Epidermal melanocyte (primary cell): ENCODE data around the gene RAB40C.
A peak's percentile ranks its signal among the peaks of the same experiment; 100 is the strongest.

Experiments used
- DNase-seq: peaks from one replicate; pipeline ENCODE4 v3.0.0; 2011; ENCODE audit warnings: low spot score; ENCODE audit not compliant: insufficient read length

RAB40C gene

DNA sequence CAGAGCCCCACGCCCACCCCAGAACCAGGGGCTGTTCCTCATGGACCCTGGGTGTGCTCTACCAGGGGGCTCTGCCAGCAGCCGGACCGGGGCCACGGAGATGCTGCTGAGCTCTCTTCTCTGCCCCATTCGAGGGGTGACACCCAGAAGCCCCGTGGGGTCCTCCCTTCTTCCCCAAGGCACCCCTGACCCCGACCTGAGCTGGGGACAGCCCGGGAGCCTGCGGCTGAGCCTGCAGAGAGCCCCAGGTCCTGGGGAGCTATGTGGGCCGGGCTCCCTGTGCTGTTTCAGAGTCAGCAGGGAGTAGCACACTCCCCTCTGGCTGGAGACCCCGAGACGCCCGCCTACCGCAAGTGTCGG is 30.9 kb upstream of the RAB40C start:
- no peak for DNase-seq

GRCh38 chr16:559411-560203 is 30.3 kb upstream of the RAB40C start:
- DNase-seq, result no peak

DNA sequence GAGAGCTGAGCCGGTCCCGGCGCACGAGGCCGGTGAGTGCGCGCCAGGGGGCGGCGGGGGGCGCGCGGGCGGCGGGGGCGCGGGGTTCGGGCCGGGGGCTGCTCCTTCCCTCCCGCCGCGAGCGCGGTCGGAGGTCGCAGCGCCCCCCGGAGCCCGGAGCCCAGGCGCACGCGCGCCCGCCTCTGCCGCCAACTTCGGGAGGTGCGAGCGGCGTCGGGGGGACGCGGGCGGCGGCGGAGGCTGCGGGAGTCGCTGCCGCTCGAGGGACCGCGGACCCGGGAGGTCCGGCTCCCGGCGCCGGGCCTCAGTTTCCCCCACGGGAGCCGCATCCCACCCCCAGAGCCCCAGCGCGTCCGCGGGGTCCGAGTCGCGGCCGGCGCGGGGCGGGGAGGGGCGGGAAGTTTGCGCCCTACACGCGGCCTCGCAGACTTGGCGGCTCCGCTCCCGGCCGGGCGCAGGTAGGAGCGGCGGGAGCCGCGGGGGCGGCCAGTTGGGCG is 29.6 kb upstream of the RAB40C start, which contains the start of gene PRR35:
TSS of gene PRR35 (plus strand) at position 191 of the 497 bp plus-strand sequence. CDS start 2,901 bp downstream, outside the sequence.
- no peak for DNase-seq

DNA sequence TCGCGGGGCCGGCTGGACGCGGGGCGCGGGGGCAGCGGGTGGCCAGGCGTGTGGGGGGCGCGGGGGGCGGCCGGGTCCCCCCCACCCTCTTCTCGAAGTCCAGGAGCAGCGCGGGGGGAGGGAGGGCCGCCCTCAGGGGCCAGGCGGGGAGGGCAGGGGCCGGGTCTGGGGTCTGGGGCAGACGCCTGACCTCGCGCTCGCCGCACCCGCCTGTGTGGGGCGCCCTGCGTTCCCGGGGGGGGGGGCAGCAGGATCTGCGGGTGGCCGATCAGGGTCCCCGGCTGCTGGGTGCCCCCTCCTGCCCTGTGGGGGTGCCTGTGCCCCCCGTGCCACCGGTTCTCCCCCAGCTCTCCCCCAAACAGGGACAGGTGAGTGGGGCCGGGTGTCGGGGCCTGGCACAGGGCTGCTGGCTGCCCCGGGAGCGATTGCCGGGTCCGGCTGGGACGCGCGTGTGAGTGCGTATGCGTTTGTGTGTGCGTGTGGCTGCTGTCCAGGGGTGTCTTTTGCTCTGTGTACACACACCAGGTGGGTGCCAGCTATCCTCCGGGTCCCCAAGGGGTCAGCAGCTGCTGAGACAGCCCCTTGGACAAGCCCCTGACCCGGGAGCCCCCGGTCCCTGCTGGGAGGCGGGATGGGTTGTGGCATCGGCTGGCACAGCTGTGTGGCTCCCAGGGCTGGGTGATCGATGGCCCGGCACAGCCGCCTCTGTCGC is 29.0 kb upstream of the RAB40C start:
- DNase-seq, result no peak

DNA sequence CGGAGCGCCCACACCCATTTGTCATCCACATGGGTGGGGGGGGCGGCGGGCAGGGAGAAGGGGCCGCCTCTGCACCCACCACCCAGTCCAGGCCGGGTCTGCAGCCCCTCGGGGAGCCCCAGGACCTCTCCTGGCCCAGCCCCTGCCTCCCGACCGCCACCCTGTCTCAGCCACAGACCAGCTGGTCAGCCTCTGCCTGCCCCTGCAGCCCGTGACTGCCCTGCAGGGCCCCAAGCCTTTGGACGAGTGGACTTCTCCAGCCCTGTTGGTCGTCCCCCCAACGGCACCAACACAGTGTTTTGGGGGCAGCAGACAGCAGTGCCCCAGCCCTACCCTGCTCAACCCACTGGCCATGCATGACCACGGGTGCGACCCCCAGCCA is 28.5 kb upstream of the RAB40C start:
- DNase-seq, result no peak

DNA sequence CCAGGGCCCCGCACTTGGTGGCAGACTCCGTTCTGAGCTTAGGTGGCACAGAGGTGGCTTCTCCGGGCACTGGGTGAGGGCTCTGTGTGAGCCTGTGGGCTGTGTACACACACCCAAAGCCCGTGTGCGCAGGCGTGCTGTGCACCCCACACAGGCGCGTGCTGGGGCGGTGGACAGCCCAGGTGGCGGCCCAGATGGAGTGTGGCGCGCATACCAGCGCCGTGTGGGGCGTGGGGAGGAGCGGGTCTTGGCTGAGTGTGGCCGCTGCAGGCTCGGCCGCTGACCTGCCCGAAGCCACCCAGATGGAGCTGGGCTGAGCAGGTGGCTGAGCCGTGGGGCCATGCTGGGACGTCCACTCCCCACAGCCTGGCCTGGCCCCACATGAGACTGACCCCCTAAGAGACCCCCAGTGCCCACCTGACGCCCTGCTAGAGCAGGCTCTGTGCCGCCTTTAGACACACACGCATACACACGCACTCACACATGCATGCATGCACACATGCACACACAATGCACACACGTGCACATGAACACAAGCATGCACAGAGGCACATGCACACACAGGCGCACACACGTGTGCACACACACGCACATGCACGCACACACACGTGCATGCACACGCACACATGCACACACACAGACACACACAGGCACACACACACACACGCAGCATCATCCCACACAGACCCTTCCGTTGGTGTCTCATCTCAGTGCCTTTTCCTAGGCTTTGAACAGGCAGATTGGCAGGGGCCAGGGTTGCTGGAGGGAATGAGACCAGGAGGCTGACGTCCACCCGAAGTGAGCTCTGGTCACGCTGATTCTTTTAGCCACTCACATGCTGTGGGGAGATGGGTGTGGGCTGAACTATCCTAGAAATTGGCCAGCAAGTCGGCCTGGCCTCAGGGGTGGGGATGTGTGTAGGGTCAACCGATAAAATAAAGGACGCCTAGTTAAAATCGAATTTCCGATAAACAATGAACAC is 27.6 kb upstream of the RAB40C start:
- no peak for DNase-seq

DNA sequence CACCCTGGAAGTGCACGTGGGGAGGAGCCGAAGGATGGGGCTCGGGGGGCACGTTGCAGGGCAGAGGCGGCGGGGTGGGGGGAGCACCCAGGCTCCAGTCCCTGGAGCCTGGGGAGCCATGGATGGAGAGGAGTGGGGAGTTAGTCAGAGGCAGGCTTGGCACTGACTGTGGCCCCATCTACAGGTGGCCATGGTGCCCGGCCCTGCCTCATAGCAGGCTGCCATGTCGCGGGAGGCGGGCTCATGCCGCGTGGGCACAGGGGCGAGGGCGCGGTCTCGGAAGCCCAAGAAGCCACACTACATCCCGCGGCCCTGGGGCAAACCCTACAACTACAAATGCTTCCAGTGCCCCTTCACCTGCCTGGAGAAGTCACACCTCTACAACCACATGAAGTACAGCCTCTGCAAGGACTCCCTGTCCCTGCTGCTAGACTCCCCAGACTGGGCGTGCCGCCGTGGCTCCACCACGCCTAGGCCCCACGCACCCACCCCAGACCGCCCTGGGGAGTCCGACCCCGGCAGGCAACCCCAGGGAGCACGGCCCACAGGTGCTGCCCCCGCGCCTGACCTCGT is 26.7 kb upstream of the RAB40C start:
- DNase-seq, result no peak

DNA sequence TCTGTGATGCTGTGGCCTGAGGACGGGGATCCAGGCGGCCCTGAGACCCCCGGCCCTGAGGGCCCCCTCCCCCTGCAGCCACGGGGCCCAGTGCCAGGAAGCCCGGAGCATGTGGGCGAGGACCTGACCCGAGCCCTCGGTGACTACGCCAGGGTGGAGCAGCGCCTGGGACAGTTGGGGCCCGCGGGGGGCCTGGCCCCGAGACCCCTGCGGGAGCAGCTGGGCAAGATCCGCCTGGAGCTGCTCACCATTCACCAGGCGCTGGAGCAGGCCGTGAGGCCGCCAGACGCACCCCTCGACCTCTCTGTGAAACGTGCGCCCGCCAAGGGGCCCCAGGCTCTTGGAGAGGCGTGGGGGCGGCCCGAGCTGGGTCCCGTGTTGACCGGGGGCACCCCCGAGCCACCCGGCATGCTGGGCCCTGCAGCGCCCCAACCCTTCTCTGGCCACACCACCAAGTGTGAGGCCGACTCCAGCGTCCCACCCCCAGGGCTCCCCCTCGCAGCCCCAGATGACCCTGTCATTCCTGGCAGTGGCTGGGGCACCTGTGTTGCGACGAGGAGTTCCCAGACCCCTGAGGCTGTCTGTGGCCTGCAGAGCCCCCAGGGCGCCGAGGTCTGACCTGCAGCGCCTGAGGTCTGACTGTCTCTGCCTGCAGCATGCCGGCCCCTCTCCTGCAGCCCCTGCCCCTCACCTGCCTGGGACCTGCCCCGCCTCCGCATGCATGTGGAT is 25.0 kb upstream of the RAB40C start:
- no peak for DNase-seq

DNA sequence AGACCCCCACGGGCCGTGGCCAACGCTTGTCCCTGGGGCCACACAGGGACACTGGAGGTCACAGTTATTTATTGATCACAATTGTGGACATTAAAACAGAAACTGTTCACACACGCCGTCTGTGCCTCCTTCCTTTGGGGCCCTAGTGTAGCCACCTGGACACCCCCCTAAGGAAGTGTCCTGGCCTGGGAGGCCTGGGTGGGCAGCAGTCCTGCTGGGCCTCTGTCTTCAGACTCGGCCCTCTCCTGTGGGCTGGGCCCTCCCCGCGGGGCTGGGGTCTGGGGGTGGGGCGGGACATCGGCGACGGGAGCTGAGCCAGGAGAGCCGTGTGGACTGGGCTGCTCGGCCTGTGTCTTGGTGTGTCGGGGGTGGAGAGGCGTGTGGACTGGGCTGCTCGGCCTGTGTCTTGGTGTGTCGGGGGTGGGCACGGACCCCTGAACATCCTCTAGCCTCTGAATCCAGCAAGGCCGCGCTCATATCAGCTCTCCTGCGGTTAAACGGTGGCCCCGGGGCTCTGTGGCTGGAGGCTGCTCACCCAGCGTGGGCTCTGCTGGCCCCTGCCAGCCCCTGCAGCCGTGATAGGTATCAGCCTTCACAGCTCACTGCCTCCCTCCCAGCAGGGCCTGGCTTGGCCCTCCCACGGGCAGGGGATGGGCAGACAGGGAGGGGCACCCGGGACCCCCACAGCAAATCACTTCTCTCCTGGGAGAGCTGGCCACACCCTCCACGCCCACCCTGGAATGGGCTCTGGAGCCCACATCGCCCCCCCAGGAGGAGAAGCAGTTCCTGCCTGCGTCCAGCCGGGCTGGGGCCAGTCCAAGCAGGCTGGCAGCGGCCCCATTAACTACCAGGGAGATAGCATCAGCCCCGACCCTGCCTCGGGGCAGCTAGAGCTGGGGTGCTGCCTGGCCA is 24.2 kb upstream of the RAB40C start:
- DNase-seq, result no peak

DNA sequence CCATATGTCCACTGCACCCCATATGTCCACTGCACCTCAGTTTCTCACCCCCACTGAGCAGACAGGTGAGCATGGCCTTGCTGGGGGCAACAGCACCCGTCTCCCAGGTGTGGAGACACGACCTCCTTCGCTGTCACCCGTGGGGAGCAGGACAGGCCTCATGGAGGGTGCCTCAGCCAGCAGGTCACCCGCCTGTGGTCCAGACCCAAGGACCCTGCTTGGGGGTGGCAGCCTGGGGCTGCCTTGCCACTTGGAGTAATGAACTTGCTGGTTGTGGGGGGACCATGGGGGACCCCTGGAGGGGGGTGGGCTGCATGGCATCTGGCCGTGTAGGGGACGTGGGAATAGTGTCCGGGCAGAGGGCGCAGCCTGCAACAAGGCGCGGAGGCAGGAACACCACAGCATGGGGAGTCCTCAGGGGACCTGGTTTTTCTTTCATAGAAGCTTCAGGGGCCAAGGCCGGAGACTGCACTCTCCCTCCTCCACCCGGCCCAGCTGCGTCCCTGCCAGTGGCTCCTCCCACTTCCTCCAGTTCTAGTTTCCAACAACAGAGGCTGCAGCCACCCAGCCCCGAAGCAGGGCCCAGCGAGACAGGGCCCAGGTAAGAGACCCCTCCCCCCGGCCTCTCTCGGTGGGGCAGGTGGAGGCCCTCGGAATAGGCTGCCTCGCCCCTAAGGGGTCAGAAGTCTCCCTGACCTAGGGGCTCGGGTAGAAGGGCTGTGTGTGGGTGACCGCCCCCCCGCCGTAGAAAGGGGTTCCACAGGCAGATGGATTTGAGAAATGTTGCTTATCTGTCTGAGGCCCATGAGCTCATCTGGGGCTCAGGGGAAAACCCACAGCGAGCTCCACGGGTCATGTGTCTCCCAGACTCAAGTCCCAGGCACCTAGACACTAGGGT is 23.1 kb upstream of the RAB40C start, which contains the start of gene NHLRC4:
TSS of gene NHLRC4 (plus strand) at position 531 of the 898 bp plus-strand sequence. CDS start 1,043 bp downstream, outside the sequence.
- DNase-seq, result peak; percentile 96

GRCh38 chr16:567373-568256 is 22.3 kb upstream of the RAB40C start:
- no peak for DNase-seq

DNA sequence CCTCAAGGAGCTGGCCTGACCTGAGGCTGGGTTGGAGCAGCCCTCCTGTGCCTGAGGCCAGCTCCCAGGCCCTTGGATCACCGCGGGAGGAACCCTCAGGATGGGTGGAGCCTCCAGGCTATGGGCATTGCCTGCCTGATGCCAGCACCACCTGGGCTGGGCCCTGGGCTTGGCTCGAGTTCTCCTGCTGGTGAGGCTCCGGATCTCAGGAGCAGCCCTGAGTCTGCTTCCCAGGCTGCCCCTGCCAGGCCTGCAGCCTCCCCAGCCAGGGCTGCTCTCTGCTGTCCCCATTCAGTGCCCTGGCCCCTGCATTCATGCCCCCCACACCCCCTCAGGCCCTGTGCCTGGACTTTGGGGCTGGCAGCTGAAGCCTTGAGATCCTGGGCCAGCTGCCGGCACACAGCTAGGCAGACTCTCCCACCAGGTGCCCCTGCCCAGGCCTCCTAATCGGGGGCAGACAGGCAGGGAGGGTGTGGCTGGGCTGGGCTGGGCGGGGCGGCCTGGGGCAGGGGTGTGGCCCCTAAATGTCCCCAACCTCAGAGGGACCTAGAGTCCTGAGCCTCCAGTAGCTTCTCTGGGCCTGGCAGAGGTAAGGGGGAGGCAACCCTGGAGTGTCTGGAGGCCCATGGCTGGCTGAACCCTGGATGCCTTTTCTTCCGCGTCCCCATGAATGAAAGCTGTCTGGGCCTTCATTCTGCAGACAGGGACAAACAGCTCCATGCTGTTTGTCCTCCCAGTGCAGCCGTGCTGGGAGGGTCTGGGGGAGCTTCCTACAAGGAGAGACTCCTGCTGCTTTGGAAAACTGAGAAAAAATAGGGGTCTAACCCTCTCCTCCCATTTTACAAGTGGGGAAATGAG is 21.2 kb upstream of the RAB40C start:
- no peak for DNase-seq

GRCh38 chr16:569445-570254 is 20.2 kb upstream of the RAB40C start, which contains the start of gene PIGQ:
TSS of gene PIGQ (plus strand) at chr16:569968. CDS start at chr16:574075, 4,107 bp downstream.
- peak; percentile 90 for DNase-seq

DNA sequence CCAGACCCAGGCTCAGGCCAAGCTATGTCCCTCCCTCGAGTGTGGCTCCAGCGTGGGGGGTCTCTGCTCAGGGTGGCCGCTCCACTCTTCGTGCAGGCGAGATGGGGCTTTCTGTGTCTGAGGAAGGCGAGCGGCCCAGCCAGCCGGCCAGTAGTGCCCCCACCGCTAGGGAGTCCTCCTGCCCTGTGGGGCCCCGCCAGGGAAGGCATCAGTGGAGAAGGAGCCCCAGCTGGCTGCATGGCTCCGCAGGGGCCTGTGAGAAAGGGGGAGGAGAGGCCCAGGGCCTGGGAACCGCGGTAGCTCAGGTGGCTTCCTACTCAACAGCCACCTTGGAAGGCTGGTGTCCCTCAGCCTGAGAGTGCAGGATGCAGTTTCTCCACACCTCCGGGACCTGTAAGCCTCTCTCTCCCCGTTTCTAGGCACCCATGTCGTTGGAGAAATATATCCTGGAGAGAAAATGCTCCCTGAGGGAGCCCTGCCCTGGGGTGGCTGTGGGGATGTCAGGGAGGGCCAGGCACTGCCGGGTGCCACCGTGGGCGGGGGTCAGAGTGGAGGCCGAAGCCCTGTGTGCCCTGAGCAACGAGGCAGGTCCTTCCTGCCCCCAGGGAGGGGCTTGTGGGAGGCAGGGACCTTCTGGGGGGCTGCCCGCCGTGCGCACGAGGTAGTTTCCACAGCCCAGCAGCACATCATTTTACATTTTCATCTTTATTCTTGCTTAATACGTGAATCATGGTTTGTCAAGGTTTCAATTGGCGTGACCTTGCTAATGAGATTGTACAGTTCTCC is 16.8 kb upstream of the RAB40C start:
- DNase-seq, result no peak
